GM23338 (cell line): ENCODE data around the gene SERPINA6. TPM values are rescaled to one million over a fixed set of nuclear protein-coding genes. Genes with fewer than 3 reads are reported as not detected.

ENCODE experiments used
- ATAC-seq: fragments of 200-7000 bp; cut with Tn5 transposase; 3 replicates; pipeline ENCODE4 v1.9.1; 2020
- DNase-seq: peaks from one replicate; pipeline ENCODE4 v3.0.0-alpha.2; 2015; ENCODE audit warnings: low spot score
- H2AFZ ChIP-seq: fragments of 200-600 bp; sonication (generic); 2 replicates; pipeline ENCODE4 v1.8.0; 2016; ENCODE audit warnings: antibody characterized with exemption, mild to moderate bottlenecking, moderate library complexity
- H3F3A ChIP-seq: fragments of 200-600 bp; sonication (generic); replicated peaks from 2 replicates; pipeline ENCODE4 v1.8.0; 2017; ENCODE audit warnings: antibody characterized with exemption, mixed run types, low read depth
- H3K27ac ChIP-seq: fragments of 200-600 bp; sonication (generic); 2 replicates; pipeline ENCODE4 v1.6.1; 2016; ENCODE audit warnings: low read depth
- H3K27me3 ChIP-seq: fragments of 200-600 bp; sonication (generic); 2 replicates; pipeline ENCODE4 v1.8.0; 2016; ENCODE audit warnings: mild to moderate bottlenecking, mixed run types, moderate library complexity; ENCODE audit not compliant: insufficient read depth
- H3K36me3 ChIP-seq: fragments of 200-600 bp; sonication (generic); 2 replicates; pipeline ENCODE4 v1.8.0; 2016; ENCODE audit warnings: mild to moderate bottlenecking; ENCODE audit not compliant: insufficient read depth
- H3K4me1 ChIP-seq: fragments of 200-600 bp; sonication (generic); 2 replicates; pipeline ENCODE4 v1.8.0; 2016; ENCODE audit warnings: mild to moderate bottlenecking, moderate library complexity; ENCODE audit not compliant: insufficient read depth
- H3K4me2 ChIP-seq: fragments of 200-600 bp; sonication (generic); 2 replicates; pipeline ENCODE4 v1.7.1; 2017; ENCODE audit warnings: mixed run types
- H3K4me3 ChIP-seq: fragments of 200-600 bp; sonication (generic); 2 replicates; pipeline ENCODE4 v1.6.1; 2016; ENCODE audit warnings: mixed run types
- H3K79me2 ChIP-seq: fragments of 200-600 bp; sonication (generic); replicated peaks from 2 replicates; pipeline ENCODE4 v1.8.0; 2017; ENCODE audit warnings: mild to moderate bottlenecking; ENCODE audit not compliant: insufficient read depth
- H3K9me2 ChIP-seq: fragments of 200-600 bp; sonication (generic); 2 replicates; pipeline ENCODE4 v1.8.0; 2017; ENCODE audit not compliant: insufficient read depth
- H4K20me1 ChIP-seq: fragments of 200-600 bp; sonication (generic); replicated peaks from 2 replicates; pipeline ENCODE4 v1.8.0; 2017; ENCODE audit warnings: mild to moderate bottlenecking; ENCODE audit not compliant: insufficient read depth
- H3K27ac Mint-ChIP-seq: 2 replicates; pipeline ENCODE4 v1.8.0; 2020; ENCODE audit warnings: inconsistent platforms, mild to moderate bottlenecking, moderate library complexity, mixed read lengths
- H3K27me3 Mint-ChIP-seq: 3 replicates; pipeline ENCODE4 v1.8.0; 2022; ENCODE audit warnings: low read depth, mild to moderate bottlenecking, moderate library complexity, mixed read lengths, inconsistent platforms; ENCODE audit not compliant: insufficient read depth, poor library complexity
- H3K36me3 Mint-ChIP-seq: 3 replicates; pipeline ENCODE4 v1.8.0; 2021; ENCODE audit warnings: low read depth, mild to moderate bottlenecking, inconsistent platforms, moderate library complexity, mixed read lengths
- H3K4me1 Mint-ChIP-seq: 3 replicates; pipeline ENCODE4 v1.8.0; 2020; ENCODE audit warnings: mild to moderate bottlenecking, inconsistent platforms, mixed read lengths
- H3K4me3 Mint-ChIP-seq: 3 replicates; pipeline ENCODE4 v1.8.0; 2021; ENCODE audit warnings: moderate library complexity, mild to moderate bottlenecking, inconsistent platforms, mixed read lengths
- H3K9me3 Mint-ChIP-seq: 3 replicates; pipeline ENCODE4 v1.8.0; 2020; ENCODE audit warnings: moderate library complexity, mild to moderate bottlenecking, inconsistent platforms, mixed read lengths
- CREB1 ChIP-seq: fragments of 250-450 bp; sonication (Bioruptor Pico); IDR thresholded peaks from 2 replicates; pipeline ENCODE4 v1.5.0; 2020; ENCODE audit warnings: low read depth, mild to moderate bottlenecking, moderate library complexity
- CTCF ChIP-seq, 2 experiments: fragments of 200-600 bp in 1 of 2; sonication (generic) in 1 of 2; conservative IDR thresholded peaks; 2 replicates each; pipeline versions ENCODE4 v1.5.1 to v1.6.1; 2016 to 2017; ENCODE audit warnings: antibody characterized with exemption in 2 of 2, low read depth in 2 of 2, mild to moderate bottlenecking in 2 of 2, moderate library complexity in 1 of 2
- ETS1 ChIP-seq: IDR thresholded peaks from 2 replicates; pipeline ENCODE4 v1.6.1; 2016; ENCODE audit warnings: antibody characterized with exemption
- EZH2 ChIP-seq: fragments of 200-600 bp; sonication (generic); IDR thresholded peaks from one replicate; pipeline ENCODE4 v1.8.0; 2017; ENCODE audit warnings: antibody characterized with exemption, mild to moderate bottlenecking, low read depth; ENCODE audit not compliant: unreplicated experiment
- EZH2phosphoT487 ChIP-seq: fragments of 200-600 bp; sonication (generic); IDR thresholded peaks from one replicate; pipeline ENCODE4 v1.8.1; 2018; ENCODE audit warnings: antibody characterized with exemption; ENCODE audit not compliant: unreplicated experiment
- JUNB ChIP-seq: IDR thresholded peaks from one replicate; pipeline ENCODE4 v1.6.1; 2016; ENCODE audit warnings: antibody characterized with exemption; ENCODE audit not compliant: unreplicated experiment
- NANOG ChIP-seq: IDR thresholded peaks from 2 replicates; pipeline ENCODE4 v1.6.1; 2016; ENCODE audit warnings: antibody characterized with exemption, borderline replicate concordance
- POLR2AphosphoS5 ChIP-seq: IDR thresholded peaks from 2 replicates; pipeline ENCODE4 v1.6.1; 2016; ENCODE audit warnings: antibody characterized with exemption, low read depth
- STAT1 ChIP-seq: IDR thresholded peaks from one replicate; pipeline ENCODE4 v1.6.1; 2016; ENCODE audit warnings: antibody characterized with exemption; ENCODE audit not compliant: unreplicated experiment
- ZNF114 ChIP-seq: fragments of 250-450 bp; sonication (Bioruptor Pico); IDR thresholded peaks from 2 replicates; pipeline ENCODE4 v1.5.0; 2020; ENCODE audit warnings: mild to moderate bottlenecking, moderate library complexity
- ZNF331 ChIP-seq: fragments of 250-450 bp; sonication (Bioruptor Pico); IDR thresholded peaks from 2 replicates; pipeline ENCODE4 v1.5.0; 2020; ENCODE audit warnings: low read depth, mild to moderate bottlenecking, moderate library complexity
- polyA plus RNA-seq: library from polyadenylated mRNA; unstranded; fragments of >200 nt; fragmentation: Nextera tagmentation; extraction: Ambion mirVana; gene quantifications from 2 replicates; pipeline ENCODE4 v1.2.1, GENCODE V29; 2016
- total RNA-seq: library from RNA; depleted of rRNA; stranded (reverse); fragments of >200 nt; shearing (Covaris generic); gene quantifications from 2 replicates; pipeline ENCODE4 v1.2.3, GENCODE V29; 2014
- TF ChIP-seq, protein P1 (sequence below): IDR thresholded peaks from one replicate; pipeline ENCODE4 v1.6.1; 2018; ENCODE audit warnings: antibody characterized with exemption; ENCODE audit not compliant: unreplicated experiment
- TF ChIP-seq, protein P2 (sequence below): fragments of 250-450 bp; sonication (Bioruptor Pico); IDR thresholded peaks from 2 replicates; pipeline ENCODE4 v1.5.0; 2020; ENCODE audit warnings: mild to moderate bottlenecking, moderate library complexity

The SERPINA6 gene
- total and polyA plus RNA-seq, 2 experiments from 2014 or later: not detected

DNA sequence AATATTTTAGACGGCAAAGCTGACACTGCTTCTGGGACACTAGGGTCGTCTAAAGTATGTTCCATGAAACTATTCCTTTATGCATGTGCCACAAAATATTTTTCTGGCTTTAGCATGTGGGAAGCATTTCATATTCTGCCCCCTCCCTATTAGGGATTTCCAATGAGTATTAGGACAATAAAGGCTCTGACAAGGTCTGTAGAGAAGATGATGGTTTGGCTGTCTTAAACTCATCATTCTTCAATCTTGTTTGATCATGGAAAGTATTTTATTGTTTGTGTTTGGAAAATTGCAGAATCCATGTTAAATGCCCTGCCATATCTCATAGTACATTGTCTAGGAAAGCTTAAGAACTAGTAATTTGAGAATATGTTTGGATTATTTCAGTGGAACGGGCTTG, 42.5 kb upstream of the SERPINA6 start:
- H3K9me2 ChIP-seq: no peaks in the 10 kb centered on the region
- H3K36me3 Mint-ChIP-seq: no peaks in the 10 kb centered on the region

More for the DNA sequence above, 42.5 kb upstream of the SERPINA6 start:
- Histone ChIP-seq H2AFZ (no peak overlapping the region), H3K27ac (no peak overlapping the region), H3K4me3 (no peak overlapping the region), H3K36me3 (no peaks in the 10 kb centered on the region), H3K79me2 (no peaks in the 10 kb centered on the region), H3K4me2 (no peak overlapping the region), H3K27me3 (no peaks in the 10 kb centered on the region), H3K4me1 (no peaks in the 10 kb centered on the region), H4K20me1 (no peaks in the 10 kb centered on the region), H3F3A (no peaks in the 10 kb centered on the region)
- Mint-ChIP-seq H3K9me3 (no peaks in the 10 kb centered on the region), H3K27me3 (peaks cover 3% of the 10 kb centered on the region), H3K27ac (no peak overlapping the region), H3K4me1 (no peaks in the 10 kb centered on the region; the same call in 2 of the 3 replicates), H3K4me3 (no peak overlapping the region)
- no peak for ATAC-seq
- TF ChIP-seq POLR2AphosphoS5 (no peak), ZNF331 (CRISPR knock-in tag) (no peak), NANOG (no peak), CTCF (conservative IDR thresholded peaks at IDR 0.05; ENCODE audit: low read depth in 2 of 2) (no peak), JUNB (no peak), EZH2 (no peak), ZNF114 (CRISPR knock-in tag) (no peak), ETS1 (no peak), CREB1 (CRISPR knock-in tag) (no peak), STAT1 (no peak), EZH2phosphoT487 (no peak)
- TF ChIP-seq, protein P1, sequence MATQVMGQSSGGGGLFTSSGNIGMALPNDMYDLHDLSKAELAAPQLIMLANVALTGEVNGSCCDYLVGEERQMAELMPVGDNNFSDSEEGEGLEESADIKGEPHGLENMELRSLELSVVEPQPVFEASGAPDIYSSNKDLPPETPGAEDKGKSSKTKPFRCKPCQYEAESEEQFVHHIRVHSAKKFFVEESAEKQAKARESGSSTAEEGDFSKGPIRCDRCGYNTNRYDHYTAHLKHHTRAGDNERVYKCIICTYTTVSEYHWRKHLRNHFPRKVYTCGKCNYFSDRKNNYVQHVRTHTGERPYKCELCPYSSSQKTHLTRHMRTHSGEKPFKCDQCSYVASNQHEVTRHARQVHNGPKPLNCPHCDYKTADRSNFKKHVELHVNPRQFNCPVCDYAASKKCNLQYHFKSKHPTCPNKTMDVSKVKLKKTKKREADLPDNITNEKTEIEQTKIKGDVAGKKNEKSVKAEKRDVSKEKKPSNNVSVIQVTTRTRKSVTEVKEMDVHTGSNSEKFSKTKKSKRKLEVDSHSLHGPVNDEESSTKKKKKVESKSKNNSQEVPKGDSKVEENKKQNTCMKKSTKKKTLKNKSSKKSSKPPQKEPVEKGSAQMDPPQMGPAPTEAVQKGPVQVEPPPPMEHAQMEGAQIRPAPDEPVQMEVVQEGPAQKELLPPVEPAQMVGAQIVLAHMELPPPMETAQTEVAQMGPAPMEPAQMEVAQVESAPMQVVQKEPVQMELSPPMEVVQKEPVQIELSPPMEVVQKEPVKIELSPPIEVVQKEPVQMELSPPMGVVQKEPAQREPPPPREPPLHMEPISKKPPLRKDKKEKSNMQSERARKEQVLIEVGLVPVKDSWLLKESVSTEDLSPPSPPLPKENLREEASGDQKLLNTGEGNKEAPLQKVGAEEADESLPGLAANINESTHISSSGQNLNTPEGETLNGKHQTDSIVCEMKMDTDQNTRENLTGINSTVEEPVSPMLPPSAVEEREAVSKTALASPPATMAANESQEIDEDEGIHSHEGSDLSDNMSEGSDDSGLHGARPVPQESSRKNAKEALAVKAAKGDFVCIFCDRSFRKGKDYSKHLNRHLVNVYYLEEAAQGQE: no peak
- TF ChIP-seq, protein P2, sequence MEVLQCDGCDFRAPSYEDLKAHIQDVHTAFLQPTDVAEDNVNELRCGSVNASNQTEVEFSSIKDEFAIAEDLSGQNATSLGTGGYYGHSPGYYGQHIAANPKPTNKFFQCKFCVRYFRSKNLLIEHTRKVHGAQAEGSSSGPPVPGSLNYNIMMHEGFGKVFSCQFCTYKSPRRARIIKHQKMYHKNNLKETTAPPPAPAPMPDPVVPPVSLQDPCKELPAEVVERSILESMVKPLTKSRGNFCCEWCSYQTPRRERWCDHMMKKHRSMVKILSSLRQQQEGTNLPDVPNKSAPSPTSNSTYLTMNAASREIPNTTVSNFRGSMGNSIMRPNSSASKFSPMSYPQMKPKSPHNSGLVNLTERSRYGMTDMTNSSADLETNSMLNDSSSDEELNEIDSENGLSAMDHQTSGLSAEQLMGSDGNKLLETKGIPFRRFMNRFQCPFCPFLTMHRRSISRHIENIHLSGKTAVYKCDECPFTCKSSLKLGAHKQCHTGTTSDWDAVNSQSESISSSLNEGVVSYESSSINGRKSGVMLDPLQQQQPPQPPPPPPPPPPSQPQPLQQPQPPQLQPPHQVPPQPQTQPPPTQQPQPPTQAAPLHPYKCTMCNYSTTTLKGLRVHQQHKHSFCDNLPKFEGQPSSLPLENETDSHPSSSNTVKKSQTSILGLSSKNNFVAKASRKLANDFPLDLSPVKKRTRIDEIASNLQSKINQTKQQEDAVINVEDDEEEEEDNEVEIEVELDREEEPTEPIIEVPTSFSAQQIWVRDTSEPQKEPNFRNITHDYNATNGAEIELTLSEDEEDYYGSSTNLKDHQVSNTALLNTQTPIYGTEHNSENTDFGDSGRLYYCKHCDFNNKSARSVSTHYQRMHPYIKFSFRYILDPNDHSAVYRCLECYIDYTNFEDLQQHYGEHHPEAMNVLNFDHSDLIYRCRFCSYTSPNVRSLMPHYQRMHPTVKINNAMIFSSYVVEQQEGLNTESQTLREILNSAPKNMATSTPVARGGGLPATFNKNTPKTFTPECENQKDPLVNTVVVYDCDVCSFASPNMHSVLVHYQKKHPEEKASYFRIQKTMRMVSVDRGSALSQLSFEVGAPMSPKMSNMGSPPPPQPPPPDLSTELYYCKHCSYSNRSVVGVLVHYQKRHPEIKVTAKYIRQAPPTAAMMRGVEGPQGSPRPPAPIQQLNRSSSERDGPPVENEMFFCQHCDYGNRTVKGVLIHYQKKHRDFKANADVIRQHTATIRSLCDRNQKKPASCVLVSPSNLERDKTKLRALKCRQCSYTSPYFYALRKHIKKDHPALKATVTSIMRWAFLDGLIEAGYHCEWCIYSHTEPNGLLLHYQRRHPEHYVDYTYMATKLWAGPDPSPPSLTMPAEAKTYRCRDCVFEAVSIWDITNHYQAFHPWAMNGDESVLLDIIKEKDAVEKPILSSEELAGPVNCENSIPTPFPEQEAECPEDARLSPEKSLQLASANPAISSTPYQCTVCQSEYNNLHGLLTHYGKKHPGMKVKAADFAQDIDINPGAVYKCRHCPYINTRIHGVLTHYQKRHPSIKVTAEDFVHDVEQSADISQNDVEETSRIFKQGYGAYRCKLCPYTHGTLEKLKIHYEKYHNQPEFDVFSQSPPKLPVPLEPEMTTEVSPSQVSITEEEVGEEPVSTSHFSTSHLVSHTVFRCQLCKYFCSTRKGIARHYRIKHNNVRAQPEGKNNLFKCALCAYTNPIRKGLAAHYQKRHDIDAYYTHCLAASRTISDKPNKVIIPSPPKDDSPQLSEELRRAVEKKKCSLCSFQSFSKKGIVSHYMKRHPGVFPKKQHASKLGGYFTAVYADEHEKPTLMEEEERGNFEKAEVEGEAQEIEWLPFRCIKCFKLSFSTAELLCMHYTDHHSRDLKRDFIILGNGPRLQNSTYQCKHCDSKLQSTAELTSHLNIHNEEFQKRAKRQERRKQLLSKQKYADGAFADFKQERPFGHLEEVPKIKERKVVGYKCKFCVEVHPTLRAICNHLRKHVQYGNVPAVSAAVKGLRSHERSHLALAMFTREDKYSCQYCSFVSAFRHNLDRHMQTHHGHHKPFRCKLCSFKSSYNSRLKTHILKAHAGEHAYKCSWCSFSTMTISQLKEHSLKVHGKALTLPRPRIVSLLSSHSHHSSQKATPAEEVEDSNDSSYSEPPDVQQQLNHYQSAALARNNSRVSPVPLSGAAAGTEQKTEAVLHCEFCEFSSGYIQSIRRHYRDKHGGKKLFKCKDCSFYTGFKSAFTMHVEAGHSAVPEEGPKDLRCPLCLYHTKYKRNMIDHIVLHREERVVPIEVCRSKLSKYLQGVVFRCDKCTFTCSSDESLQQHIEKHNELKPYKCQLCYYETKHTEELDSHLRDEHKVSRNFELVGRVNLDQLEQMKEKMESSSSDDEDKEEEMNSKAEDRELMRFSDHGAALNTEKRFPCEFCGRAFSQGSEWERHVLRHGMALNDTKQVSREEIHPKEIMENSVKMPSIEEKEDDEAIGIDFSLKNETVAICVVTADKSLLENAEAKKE (CRISPR knock-in tag): no peak
- DNase-seq: no peak
